ENCODE results near the gene IPO13. TPM values are rescaled to one million over a fixed set of nuclear protein-coding genes. Genes with fewer than 3 reads are reported as not detected.

The IPO13 gene
- total RNA-seq, 4 donors from 2014 or later = 22.7 to 64.9 (median 36.5) TPM

- Histone ChIP-seq H3K4me1 (peaks cover 7 to 46% (median 29%) of the 10 kb centered on the region in 4 donors), H3K27ac (peak overlapping the region in 3 of 4 donors; percentile 77 to 83 (median 78)), H3K4me3 (no peak overlapping the region), H3K27me3 (no peaks in the 10 kb centered on the region), H3K9me3 (no peaks in the 10 kb centered on the region), H3K36me3 (no peaks in the 10 kb centered on the region)
- no peak for DNase-seq
- in situ Hi-C loops (cut with MboI; ENCODE audit: low pct_ligation_motif_present in 1 of 4, low pct_unique_long_range_greater_than_20kb in 1 of 4, low sequenced_read_pairs in 3 of 4) = no loop called here
- TF ChIP-seq POLR2A (IDR thresholded peaks at IDR 0.05) = no peak
- TF ChIP-seq POLR2AphosphoS5 (IDR thresholded peaks at IDR 0.05) = no peak
- TF ChIP-seq CTCF (IDR thresholded peaks at IDR 0.05) = no peak
- no peak for TF ChIP-seq EP300 (IDR thresholded peaks at IDR 0.05; ENCODE audit: low read depth)
- WGBS, 2 donors (ENCODE audit: low coverage in 1 of 2) = 68% methylated on average over 3 of the region's 3 CpGs; no CpG with 5 or more reads in 1 of the 2 donors
- intact Hi-C loops (cut with DNase I; ENCODE audit: low total_unique reads) = no loop called here
Observed at GRCh38 chr1:44015206-44015605, 68.5 kb downstream of the IPO13 start.

GRCh38 chr1:44016041-44016889 is 69.5 kb downstream of the IPO13 start:
- H3K4me3 ChIP-seq = no peak overlapping the region
- intact Hi-C loops (cut with DNase I; ENCODE audit: low total_unique reads) (no loop called here), in situ Hi-C loops (cut with MboI; ENCODE audit: low pct_ligation_motif_present in 1 of 4, low pct_unique_long_range_greater_than_20kb in 1 of 4, low sequenced_read_pairs in 3 of 4) (no loop called here)
- 89% methylated on average over 19 of the region's 20 CpGs; no CpG with 5 or more reads in 1 of the 2 donors for WGBS, 2 donors (ENCODE audit: low coverage in 1 of 2)
- no peak for DNase-seq
- TF ChIP-seq EP300 (IDR thresholded peaks at IDR 0.05; ENCODE audit: low read depth) = no peak
- TF ChIP-seq POLR2AphosphoS5 (IDR thresholded peaks at IDR 0.05) = no peak
- no peak for TF ChIP-seq CTCF (IDR thresholded peaks at IDR 0.05)
- no peak for TF ChIP-seq POLR2A (IDR thresholded peaks at IDR 0.05)
- peaks cover 7 to 42% (median 29%) of the 10 kb centered on the region in 4 donors for H3K4me1 ChIP-seq
- H3K27me3 ChIP-seq = no peaks in the 10 kb centered on the region
- no peaks in the 10 kb centered on the region for H3K36me3 ChIP-seq
- H3K9me3 ChIP-seq = no peaks in the 10 kb centered on the region
- no peak overlapping the region for H3K27ac ChIP-seq

GRCh38 chr1:44016890-44017400 is 70.2 kb downstream of the IPO13 start:
- WGBS, 2 donors (ENCODE audit: low coverage in 1 of 2) = 80 to 90% methylated on average over 2 to 19 of the region's 20 CpGs
- Histone ChIP-seq H3K27ac (no peak overlapping the region), H3K4me1 (peaks cover 7 to 35% (median 24%) of the 10 kb centered on the region in 4 donors), H3K36me3 (no peaks in the 10 kb centered on the region), H3K9me3 (no peaks in the 10 kb centered on the region), H3K27me3 (no peaks in the 10 kb centered on the region), H3K4me3 (no peak overlapping the region)
- DNase-seq = no peak
- intact Hi-C loops (cut with DNase I; ENCODE audit: low total_unique reads) (no loop called here), in situ Hi-C loops (cut with MboI; ENCODE audit: low pct_ligation_motif_present in 1 of 4, low pct_unique_long_range_greater_than_20kb in 1 of 4, low sequenced_read_pairs in 3 of 4) (no loop called here)
- no peak for TF ChIP-seq EP300 (IDR thresholded peaks at IDR 0.05; ENCODE audit: low read depth)
- no peak for TF ChIP-seq POLR2AphosphoS5 (IDR thresholded peaks at IDR 0.05)
- no peak for TF ChIP-seq CTCF (IDR thresholded peaks at IDR 0.05)
- no peak for TF ChIP-seq POLR2A (IDR thresholded peaks at IDR 0.05)

Other genes with a start within 250 kb of the IPO13 start
- 10 to 100 TPM in 2 of 4 donors, 1 to 10 TPM in 2; 4.8 to 23.9 (median 9.7) TPM for gene ST3GAL3, start 239.4 kb upstream of the IPO13 start, total RNA-seq
- gene ARTN, start 13.1 kb upstream of the IPO13 start, total RNA-seq = 10 to 100 TPM in 1 of 4 donors, 1 to 10 TPM in 2, under 1 TPM in 1; 0.96 to 17.5 (median 1.9) TPM
- gene DPH2, start 23.1 kb downstream of the IPO13 start, total RNA-seq = 10 to 100 TPM; 13.1 to 29.4 (median 17.1) TPM
- gene ATP6V0B, start 28.0 kb downstream of the IPO13 start, total RNA-seq = 100 to 1,000 TPM in 2 of 4 donors, 10 to 100 TPM in 2; 29.2 to 203 (median 97.9) TPM
- gene B4GALT2, start 32.3 kb downstream of the IPO13 start, total RNA-seq = 10 to 100 TPM; 16.5 to 19.5 (median 18.6) TPM
- gene CCDC24, start 44.6 kb downstream of the IPO13 start, total RNA-seq = 10 to 100 TPM; 13.8 to 22.0 (median 17.6) TPM
- 10 to 100 TPM; 22.4 to 31.8 (median 29.5) TPM for gene SLC6A9, start 84.5 kb downstream of the IPO13 start, total RNA-seq
- gene KLF17, start 171.9 kb downstream of the IPO13 start, total RNA-seq = not detected
- not detected for gene KLF18, start 194.7 kb downstream of the IPO13 start, total RNA-seq

Measured in transverse colon (tissue), 4 donors.